OCI-M2 (cell line): Measurements from ENCODE around the gene FKBP6.
"Not testable (repeated sequence)": the region's sequence is repeated elsewhere in the genome, so short reads cannot be mapped to it uniquely, and the experiment has no call there.

Experiments used
- DNase-seq: peaks from one replicate; lab custom pipeline; 2025; ENCODE audit not compliant: unreplicated experiment; lab: John Stamatoyannopoulos, UW

FKBP6 gene

DNA sequence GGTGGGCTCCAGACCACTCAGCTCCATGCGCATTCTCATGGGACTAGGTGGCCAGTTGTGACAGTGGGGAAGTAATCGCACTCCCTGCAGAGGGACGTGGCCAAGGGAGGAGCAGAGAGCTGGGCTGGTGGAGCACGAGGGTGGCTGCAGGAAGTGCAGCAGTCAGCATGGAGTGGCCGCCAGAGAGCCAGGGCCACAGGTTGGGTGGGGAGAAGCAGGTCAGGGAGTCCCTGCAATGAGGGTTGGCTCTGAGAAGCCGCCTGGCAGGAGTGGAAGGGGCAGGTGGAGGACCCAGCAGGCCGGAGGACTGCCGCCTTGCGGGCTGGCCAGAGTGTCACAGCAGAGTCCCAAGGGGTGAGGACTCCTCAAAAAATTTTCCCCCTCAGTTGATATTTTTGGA, 26.2 kb downstream of the FKBP6 start:
- DNase-seq, result no peak

DNA sequence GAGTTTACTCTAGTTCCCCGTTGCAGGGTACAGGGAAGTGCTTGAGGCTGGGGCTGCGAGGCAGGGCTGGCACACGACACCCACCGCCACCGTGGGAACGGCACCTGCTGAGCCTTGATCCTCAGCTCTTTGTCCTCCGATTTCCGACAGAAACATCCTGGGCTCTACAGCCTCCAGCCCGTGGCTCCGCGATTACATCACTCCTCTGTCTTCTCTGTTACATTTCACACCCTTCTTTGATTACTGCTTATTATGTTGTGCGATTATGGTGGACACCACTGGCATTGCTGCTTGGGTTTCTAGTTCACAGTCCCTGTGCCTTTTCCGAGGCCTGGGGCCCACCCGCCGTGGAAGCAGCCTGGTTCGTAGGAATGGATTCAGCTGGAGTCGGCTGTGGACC, 26.9 kb downstream of the FKBP6 start:
- no peak for DNase-seq

DNA sequence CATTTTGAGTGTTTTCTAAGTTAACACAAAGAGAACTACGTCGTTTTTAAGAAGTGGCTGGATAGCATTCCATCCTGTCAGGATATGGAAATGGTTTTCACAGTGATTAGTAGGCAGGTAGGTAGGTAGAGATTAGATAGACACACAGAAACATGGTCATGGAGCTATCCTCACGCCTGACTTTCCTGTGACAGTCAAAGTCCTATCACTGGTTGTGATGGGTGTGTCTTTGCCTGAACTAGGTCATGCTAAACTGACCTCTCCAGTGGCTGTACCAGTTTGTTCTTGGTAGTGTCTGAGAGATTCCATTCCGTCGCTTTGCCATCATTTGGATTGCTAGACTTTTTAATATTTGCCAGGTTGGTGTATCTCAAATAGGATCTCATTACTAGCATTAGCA, 28.2 kb downstream of the FKBP6 start:
- no peak for DNase-seq

DNA sequence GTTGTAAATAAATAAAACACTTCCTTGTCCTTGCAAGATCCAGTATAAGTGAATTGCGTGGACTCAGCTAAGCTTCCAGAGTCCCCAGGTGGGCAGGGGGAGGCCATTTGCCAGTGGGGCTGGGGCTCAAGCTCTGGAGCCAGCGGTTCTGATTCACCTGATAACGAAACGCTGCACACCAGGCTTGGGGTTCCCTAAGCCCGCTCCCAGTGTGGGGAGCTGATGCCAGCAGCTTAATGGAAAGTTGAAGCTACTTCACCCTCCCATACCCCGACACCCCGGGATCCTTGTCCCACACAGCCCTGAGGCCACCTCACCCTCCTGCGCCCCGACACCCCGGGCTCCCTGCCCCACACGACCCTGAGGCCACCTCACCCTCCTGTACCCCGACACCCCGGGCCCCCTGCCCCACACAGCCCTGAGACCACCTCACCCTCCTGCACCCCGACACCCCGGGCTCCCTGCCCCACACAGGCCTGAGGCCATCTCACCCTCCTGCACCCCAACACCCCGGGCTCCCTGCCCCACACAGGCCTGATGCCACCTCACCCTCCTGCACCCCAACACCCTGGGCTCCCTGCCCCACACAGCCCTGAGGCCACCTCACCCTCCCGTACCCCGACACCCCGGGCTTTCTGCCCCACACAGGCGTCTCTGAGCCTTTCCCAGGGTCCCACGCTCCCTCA, 30.8 kb downstream of the FKBP6 start:
- no peak for DNase-seq

DNA sequence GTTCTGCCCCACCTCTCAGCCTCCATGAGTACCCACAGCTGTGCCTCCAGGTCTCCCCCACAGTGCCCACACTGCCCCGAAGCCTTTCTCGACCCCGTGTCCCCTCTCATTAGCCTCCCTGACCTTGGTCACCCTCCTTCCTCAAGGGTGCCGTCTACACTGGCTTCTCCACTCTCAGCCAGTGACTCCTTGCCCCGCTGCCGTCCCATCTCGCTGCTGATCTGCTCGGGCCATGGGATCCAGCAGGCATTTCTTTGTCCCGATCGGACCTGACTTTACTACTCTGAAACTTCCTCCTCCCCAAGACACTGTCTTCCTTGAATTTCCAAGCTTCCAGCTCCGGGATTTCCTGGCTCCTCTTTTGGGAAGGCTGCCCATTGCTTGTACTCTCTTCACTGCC, 31.3 kb downstream of the FKBP6 start:
- no peak for DNase-seq

DNA sequence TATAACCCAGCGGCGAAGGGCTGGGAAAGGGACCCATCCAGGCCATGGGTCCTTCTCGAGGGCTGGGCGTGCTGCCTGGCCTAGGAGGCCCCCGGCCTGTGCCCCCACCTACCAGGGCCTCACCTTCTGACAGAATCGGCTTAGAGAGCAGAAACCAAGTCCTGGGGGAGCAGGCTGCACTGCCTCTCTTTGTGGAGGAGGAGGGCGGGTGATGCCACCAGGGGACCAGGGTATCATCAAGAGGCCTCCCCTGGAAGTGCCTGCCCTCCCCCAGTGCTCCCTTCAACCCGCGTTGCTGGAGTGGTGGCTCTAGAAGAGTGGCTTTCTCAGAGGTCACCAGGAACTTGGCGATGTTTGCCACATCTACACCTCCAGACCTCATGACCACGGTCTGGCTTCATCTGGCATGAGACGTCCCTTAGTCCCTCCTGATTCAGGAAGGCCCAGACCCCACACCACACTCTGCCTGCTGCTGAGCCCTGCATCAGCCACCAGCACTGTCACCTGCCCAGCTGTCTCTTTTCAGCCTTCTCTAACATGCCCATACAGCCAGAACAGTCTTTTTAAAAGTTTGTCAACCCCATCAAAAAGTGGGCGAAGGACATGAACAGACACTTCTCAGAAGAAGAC, 31.9 kb downstream of the FKBP6 start:
- no peak for DNase-seq

DNA sequence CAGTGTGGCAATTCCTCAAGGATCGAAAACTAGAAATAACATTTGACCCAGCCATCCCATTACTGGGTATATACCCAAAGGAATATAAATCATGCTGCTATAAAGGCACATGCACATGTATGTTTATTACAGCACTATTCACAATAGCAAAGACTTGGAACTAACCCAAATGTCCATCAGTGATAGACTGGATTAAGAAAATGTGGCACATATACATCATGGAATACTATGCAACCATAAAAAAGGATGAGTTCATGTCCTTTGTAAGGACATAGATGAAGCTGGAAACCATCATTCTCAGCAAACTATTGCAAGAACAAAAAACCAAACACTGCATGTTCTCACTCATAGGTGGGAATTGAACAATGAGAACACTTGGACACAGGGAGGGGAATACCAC, 32.6 kb downstream of the FKBP6 start:
- not testable (repeated sequence) for DNase-seq

DNA sequence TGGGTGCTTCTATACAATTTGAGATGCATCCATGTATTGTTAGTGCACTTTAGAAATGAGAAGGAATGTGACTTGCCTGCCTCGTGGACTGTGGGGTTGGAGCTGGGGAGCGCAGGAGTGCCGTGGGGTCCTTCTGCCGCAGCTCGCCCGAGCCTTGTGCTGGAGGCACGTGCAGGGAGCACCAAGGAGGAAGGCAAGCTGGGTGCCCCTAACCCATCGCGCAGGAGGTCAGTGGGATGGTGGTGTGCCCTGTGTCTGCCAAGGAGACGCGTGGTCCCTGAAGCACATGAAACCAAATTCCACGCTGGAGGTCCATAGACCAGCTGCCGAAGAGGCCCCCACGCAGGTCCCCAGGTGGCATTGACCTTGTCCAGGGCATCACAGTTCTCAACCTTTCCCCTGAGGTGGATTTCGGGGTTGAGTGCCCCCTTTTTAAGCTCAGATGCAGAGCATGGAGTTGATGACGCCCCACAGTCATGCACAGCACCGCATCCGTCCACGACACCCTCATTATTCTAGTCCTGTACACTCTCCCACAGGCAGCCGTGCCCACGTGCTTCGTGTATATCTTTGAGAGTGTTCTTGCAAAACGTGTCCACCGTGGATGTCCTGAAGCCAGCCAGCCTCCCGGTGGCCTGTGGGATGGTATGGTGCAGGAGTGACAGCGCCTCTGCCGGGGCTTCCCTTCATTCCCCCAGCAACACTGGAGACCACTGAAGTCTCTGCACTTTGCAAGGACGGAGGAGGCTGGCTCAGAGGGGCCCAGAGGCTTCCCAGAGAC, 35.5 kb downstream of the FKBP6 start:
- no peak for DNase-seq

DNA sequence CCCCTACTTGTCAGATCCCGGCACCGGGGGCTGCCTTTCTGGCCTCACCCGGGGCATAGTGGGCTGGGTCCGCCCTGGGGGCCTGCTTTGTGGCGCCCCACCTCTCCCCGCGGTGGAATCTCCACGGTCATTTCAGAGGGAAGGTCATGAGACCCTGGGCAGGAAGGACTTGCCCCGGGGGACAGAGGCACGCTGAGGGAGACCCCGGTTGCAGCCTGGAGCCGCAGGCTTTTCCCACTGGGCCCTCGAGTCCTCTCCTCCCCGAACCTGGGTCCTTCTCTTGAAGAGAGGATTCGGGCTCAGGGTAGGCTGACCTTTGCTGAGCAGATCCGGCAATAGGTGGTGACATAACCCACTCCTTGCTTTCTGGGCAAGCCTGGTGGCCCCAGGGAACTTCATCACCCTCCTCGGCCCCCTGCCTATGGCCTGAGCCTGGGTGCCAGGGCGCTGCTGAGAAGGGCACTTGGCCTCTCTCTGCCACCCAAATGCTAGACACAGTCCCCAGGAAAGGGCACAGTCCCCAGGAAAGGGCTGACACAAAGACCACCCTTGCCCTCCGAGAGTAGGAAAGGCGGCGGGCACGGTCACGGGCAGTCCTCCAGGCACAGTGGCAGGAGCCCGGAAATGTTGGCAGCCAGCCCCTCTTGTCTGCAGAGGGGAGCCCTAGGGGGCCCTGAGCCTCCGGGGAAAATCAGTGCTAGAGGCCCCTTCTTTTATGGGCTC, 36.2 kb downstream of the FKBP6 start:
- DNase-seq, result no peak

DNA sequence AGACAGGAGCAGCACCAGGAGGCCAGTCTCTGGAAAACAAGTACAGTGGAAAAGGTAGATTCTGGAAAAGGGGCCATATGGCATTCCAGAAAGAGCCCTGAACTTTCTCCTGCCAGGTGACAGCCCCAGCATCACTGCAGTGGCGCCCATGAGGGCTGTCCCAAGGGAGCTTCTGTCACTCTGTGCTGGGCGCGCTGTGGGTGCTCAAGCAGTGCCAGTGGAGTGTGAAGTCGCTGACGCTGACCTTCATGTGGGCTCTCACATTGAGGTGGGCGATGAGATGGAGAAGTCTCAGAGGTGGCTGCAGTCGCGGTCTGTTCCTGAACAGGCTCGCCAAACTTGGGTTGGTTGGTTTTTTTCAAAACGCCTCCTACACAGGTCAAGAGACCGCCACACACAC, 38.2 kb downstream of the FKBP6 start:
- no peak for DNase-seq

DNA sequence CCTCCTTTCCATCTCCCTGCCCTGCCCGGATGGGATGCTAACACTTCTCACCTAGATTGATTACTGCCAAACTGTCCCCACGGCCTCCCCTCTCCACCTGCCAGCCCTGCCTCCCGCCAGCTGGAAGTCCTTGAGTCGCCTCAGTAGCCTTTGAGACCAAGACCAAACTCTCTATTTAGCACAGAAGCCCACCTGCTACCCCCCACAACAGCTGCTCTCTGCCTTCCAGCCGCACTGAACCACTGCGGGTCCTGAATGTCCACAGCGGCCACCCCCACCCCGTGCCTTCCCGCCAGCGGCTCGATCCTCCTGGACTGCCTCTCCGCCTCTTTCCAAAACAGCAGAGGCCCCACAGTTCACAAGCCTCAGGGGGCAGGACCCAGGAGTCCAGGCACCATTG, 39.0 kb downstream of the FKBP6 start:
- no peak for DNase-seq

DNA sequence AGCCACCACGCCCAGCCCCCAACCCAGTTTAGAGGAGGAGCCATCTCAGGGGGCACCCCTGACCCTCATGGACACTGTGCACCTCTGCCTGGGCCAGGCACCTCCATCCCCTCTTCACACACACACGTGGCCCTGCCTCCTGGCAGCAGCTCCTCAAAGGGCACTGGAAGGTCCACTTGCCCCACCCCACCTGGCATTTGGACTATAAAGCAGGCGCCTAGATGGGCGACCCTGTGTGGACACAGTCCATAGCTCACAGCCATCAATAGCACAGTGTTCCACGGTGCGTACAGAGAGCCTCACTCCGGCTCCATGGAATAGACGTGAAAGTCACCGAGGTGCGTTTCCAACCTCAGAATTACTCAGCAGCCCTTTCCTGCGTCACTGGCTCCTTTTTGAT, 41.0 kb downstream of the FKBP6 start:
- DNase-seq, result no peak

DNA sequence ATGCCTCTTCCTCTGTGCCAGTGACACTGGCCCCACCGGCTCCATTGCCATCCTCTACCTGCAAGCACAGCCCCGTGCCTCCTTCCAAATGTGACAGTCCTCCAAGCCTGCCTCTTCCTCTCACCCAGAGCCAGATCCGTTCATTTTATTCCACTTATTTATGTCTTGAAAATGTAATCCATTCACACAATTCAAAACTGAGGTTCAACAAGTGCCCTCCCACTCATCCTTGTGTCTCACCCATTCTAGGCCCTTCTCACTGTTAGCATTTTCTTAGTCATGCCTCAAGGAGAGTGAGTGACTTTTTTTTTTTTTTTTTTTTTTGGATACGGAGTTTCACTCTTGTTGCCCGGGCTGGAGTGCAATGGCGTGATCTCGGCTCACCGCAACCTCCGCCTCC, 41.7 kb downstream of the FKBP6 start:
- DNase-seq, result no peak

DNA sequence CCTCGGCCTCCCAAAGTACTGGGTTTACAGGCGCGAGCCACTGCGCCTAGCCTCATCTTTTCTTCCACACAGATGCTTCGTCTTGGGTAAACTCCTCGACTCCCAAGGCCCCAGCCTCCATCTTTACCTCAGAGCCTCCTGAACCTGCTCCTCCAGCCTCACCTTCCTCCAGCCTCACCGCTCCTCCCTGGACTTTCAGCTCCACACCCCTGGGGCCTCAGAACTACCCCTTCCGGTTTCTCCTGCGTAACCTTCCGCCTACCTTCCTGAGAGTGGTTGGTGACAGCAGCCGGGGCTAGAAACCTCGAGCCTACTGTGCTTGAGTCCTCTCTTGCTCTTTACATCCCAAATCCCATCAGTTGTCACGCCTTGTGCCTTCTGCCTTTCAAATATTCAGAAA, 45.8 kb downstream of the FKBP6 start:
- DNase-seq, result no peak

DNA sequence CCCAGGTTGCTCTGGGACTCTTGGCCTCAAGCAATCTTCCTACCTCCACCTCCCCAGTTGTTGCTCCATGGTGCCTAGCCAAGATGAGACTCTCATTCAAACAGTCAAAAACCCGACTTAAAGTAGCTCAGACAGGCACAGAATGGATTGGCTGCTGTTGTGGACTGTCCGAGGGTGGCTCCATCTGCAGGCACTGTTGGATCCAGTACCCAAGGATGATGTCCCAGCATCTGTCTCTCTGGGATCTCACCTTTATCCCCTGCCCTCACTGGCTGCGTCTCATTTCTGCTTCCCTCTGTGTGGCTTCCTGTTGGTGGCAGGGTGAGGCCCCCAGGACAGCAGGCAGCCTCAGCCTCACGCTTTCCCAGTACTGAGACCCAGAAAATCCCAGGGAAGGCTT, 48.3 kb downstream of the FKBP6 start:
- not testable (repeated sequence) for DNase-seq

DNA sequence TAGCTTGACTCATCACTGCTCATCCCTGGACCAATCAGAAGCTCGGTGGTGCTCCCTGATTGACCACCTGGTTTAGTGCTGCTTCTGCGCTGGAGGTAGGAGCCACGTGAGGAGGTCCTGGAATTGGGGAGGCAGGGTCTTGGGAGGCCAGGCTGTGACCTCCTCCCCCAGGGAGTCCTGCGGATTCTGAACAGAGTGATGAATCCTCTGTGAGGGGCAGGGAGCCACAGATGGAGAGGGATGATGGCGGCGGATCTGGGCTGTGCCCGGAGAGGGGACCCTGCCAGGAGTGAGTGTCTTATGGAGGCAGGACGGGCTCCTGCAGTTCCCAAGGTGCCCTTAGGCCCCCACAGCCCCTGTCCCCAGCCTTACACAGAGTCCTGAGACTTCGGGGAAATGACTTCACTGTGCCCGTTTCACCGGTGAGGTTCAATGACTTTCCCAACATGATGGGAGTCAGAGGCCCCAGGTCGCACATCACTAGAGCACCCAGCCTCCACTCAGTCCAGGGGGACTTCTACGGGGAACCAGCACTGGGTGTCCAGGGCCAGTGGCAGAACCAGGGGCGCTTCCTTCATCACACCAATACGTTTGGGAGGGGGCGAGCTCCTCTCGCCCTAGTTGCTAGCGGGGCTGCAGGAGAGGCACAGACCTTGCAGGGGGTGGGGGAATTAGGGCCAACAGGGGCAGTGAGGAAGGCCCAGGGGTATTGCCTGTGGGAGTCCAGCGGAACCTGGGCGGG, 48.9 kb downstream of the FKBP6 start:
- no peak for DNase-seq

DNA sequence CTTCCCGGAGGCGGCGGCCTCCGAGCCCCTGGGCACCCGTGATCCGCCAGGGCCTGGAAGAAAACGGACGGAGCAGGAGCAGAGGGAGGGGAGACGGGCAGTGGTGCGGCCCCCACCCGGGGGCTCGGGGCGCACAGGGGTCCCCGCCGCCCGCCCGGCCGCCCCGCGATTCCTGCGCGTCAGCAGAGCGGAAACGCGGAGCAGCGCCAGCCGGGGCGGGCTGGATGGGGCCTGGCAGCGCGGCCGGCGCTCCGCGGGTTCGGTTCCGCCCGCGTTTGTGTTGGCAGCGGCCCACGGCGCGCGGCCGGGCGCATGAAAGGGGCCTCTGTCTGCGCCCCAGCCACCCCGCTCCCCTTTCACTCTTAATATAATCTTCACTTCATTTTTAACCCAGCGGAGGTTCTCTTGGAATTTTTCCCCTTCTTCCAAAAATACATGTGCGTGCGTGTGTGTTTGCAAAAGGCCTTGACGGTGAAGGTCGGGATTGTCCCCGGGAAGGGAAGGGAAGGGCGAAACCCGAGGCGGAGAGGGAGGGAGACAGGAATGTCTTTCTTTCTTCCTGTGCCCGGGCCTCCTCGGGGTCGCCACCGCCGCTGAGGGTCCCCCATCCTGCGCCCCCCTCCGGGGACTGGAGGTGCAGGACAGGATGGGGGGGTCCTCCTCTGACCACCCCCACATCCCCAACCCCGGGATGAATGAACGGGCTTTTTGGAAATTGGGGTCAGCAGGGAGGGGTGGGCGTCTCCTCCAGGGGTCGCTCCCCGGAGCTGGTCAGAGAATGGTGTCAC, 49.6 kb downstream of the FKBP6 start:
- not testable (repeated sequence) for DNase-seq

DNA sequence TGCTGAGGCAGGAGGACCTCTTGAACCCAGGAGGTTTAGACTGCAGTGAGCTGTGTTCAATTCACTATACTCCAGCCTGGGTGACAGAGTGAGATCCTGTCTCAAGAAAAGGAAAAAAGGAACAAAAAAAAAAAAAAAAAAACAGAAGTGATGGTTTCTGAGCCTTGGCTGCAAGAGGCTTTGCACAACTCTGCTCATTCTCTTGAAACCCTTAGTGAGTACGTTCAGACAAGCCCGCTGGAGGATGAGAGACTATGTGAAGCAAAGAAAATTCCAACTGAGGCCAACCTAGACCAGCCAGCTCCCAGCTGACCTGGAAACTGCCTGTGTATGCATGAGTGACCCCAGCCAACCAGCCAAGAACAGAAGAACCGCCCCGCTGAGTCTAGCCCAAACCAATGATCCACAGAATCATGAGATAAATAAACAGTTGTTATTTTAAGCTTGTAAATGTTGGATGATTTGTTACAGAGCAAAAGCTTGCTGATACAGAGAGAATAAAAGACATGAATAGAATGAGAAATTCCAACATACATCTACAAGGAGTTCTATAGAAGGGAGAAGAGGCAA, 55.1 kb downstream of the FKBP6 start:
- no peak for DNase-seq

DNA sequence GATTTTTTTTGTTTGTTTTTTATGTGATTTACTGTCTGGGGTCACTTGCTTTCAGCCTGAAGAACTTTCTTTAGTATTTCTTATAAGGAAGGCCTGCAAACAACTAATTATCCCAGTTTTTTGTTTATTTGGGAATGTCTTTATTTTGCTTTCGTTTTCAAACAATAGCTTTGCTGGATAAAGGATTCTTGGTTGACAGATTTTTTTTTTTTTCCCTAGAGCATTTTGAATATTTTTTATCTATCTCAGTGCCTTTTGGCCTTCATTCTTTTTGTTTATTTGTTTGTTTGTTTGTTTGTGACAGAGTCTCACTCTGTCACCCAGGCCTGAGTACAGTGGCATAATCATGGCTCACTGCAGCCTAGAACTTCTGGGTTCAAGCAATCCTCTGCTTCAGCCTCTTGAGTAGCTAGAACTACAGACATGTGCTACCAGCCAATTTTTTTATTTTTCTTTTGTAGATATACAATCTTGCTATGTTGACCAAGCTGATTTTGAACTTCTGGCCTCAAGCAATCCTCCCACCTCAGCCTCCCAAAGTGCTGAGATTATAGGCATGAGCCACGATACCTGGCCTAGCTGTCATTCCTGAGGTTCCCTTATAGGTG, 59.4 kb downstream of the FKBP6 start:
- DNase-seq, result no peak
